ENCODE data around the gene GREB1.
"Not testable (repeated sequence)": the region's sequence is repeated elsewhere in the genome, so short reads cannot be mapped to it uniquely, and the experiment has no call there.

Gene GREB1

DNA sequence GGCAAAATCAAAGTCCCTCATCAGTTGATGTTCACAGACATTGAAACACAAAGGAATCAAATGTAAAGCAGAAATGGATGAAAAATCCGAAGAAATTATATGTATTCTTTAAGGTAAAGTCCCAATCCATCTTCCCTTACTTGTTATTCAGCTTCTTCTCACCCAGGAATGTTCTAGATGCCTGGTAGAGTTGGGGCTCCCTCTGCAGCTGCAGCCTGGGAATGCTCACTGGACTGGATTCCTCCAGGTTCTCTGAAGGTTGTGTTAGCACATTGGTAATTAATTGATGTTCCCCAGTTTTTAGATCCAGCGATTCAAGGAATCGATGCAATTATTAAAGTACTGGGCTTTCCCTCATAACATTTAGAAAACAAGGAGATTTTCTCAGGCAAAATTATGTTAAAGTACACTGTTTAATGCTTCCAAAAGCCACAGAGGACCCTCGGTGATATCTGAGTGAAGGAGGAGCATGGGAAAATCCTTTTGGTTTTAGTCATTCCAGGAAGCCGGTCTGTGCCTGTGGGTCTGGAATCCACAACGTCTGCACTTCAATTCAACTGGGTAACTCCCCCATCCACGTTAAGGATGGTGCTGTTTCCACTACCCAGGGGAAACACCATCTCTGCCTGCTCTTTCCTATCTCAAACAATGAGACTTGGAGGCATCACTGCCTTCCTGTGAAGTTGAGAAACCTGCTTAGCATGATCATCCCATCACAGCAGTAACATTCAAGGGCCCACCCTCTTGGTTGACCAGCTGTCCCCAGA, 114.2 kb downstream of the GREB1 start:
- no peak for DNase-seq

- DNase-seq: no peak
These were observed 115.2 kb downstream of the GREB1 start for GRCh38 chr2:11649093-11649492.

DNA sequence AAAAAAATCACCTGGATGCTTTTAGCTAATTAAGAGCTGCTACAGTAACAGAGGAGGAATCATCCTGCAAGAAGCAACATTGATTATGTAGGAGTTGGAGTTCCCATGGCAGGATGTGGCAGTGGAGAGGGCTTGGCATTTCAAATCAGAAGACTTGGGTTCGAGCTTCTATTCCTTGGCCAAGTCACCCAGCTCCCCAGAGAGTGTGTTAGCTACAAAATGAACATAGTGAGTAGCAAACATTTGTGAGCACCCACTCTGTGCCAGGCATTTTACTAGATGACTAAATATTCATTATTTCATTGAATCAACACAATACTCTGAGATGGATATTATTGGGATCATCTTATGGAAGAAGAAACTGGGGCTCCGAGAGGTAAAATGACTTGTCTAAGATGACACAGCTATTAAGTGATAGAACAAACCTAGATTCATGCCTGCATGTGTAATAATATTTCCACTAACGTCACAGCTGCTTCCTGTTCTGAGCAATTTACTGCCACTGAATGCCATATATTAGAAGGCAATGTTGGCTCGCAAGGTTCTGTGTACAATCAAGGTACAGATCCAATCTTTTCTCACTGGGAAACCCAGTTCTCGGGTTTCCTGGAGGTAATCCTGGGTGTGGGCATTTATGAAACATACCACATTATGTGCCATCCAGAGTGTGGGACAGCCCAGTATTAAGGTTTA, 118.2 kb downstream of the GREB1 start:
- no peak for DNase-seq

GRCh38 chr2:11652553-11652952, 118.7 kb downstream of the GREB1 start:
- no peak for DNase-seq

- DNase-seq: no peak
These were observed 121.7 kb downstream of the GREB1 start for GRCh38 chr2:11655495-11655894.

GRCh38 chr2:11656252-11656651, 122.4 kb downstream of the GREB1 start:
- DNase-seq: no peak

- no peak for DNase-seq
These were observed 122.8 kb downstream of the GREB1 start for GRCh38 chr2:11656671-11657101.

DNA sequence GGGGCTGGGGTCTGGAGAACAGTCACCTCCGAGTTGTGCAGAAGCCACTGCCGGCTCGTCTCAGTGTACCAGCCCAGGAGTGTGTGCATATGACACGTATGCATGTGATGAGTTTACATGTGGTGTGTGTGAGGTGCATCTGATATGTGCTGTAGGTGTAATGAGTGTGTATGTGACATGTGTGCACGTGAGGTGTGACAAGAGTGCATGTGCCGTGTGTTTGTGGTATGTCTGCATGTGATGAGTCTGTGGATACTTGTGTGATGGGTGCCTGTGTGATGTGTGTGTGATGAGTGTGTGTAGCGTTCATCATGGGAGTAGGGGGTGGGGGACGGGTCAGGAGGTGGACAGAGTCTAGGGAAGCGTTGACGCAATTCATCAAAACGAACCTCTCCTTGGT, 123.3 kb downstream of the GREB1 start:
- no peak for DNase-seq

GRCh38 chr2:11657646-11658045, 123.8 kb downstream of the GREB1 start:
- DNase-seq: no peak

DNA sequence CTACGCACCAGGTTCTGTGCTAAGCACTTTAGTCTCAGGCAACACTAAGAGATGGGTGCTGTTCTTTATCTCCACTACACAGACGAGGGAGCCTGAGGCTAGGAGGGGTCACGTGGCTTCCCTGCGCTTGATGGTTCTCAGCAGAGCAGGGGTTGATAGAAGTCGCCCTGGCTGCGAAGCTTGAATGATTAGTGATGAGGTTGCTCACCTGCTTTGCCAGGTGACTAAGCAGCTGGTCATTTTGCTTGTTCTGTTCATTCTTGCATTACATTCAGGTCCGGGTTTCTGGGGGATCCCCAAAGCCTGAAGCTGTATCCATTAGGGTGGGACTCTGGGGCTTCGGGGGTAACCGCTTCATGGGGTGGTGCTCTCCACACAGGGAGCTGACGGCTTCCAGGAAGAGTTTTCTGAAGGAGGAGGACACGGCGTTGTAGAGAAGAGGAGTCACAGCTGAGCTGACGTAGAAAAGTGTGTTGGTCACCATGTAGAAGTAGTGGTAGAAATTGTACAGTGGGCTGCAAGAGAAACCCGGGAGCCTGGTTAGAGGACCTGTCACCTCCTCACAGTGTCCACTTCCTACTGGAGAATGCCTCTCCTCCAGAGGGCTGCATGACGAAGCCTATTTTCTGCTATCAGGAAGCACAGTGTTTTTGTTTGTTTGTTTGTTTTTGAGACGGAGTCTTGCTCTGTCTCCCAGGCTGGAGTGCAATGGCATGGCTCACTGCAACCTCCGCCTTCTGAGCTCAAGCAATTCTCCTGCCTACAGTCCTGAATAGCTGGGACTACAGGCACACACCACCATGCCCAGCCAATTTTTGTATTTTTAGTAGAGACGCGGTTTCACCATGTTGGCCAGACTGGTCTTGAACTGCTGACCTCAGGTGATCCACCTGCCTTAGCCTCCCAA, 124.6 kb downstream of the GREB1 start:
- DNase-seq: no peak

DNA sequence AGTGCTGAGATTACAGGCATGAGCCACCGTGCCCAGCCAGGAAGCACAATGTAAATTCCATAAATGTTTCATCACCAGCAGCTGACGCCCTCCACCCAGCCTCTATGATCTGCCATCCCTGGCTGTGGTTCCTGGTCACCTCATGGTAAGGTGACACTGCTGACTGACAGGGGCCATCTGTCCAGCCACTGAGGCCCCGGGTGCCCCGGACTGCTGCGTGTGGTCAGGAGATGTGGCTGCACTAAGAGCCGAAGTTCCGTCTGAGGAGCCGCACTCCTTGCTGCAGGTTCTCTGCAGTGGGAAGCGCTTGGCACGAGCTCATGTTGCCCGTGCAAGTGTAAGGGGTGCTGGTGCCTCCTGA, 125.2 kb downstream of the GREB1 start:
- no peak for DNase-seq

- DNase-seq: no peak
These were observed 126.0 kb downstream of the GREB1 start for GRCh38 chr2:11659851-11660250.

DNA sequence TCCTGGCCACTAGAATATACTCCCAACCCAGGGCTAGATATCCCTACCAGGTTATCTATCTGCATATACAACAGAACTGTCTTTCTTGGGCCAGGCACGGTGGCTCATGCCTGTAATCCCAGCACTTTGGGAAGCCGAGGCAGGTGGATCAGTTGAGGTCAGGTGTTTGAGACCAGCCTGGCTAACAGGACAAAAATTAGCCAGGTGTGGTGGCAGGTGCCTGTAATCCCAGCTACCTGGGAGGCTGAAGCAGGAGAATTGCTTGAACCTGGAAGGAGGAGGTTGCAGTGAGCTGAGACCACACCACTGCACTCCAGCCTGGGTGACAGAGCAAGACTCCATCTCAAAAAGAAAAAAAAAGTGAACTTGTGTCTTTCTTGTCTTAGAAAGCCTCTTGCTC, 126.6 kb downstream of the GREB1 start:
- DNase-seq: not testable (repeated sequence)

GRCh38 chr2:11661891-11662435, 128.1 kb downstream of the GREB1 start:
- DNase-seq: no peak

GRCh38 chr2:11662882-11663281, 129.0 kb downstream of the GREB1 start:
- DNase-seq: no peak

DNA sequence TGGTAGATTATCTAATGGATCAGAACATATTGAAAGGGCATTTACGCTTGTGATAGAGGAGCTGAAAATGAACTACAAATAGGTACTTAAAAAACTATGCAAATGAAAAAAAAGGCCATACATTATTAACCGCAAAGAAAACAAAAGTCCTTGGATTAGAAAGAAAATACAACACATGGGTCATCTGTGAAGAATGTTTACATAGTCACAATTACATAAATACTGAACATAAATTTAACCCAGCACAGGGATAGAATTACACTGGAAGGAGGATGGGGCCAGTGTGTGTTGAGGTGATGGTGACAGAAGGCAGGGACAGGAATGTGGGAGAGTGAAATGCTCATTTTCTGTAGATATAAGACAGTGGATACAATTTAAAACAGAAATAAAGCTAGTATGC, 129.6 kb downstream of the GREB1 start:
- peak; percentile 63 for DNase-seq

DNA sequence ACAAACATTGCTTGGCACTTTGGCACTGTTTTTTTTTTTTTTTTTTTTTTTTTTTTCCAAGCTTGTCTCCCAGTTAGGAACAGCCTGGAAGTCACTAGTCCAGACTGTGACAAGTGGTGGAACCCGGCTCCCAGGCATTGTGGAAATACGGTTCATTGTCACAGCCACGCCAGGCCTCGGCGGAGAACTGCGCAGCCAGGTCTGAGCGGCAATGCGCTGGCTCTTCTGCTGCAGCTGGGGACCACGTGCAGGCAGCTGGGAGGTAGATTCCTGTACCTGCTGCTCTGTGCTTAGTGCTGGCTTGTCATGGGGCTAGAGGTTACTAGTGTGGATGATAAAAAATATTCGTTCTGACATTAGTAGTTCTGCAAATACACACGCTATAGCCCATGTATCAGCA, 131.2 kb downstream of the GREB1 start:
- DNase-seq: no peak

GRCh38 chr2:11665510-11666362, 131.9 kb downstream of the GREB1 start:
- no peak for DNase-seq

GRCh38 chr2:11667194-11667593, 133.3 kb downstream of the GREB1 start:
- no peak for DNase-seq

GRCh38 chr2:11667866-11668637, 134.2 kb downstream of the GREB1 start:
- DNase-seq: no peak

Measured in NCI-H1105 treated with DMSO at 0.1 percent for 48 hours (cell line).